ENCODE results near the gene NEDD9.

NEDD9 gene

DNA sequence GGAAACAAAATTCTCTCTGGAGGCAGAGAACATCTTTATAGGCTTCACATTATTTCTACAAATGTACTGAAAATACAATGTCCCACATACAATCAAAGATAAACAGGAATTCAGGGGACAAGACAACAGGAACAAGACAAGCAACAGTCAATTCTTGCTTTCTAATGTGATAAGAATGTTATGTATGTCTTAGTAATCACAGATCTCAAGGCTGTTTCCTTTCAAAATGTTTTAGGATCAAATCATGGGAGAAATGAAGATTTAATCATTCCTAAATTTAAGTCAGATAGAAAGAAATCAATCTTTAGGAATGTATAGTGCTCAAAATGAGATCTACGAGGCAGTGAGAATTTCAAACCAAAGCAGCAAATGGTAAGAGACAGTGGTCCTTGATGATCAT is 32.1 kb downstream of the NEDD9 start:
- DNase-seq, result no peak

DNA sequence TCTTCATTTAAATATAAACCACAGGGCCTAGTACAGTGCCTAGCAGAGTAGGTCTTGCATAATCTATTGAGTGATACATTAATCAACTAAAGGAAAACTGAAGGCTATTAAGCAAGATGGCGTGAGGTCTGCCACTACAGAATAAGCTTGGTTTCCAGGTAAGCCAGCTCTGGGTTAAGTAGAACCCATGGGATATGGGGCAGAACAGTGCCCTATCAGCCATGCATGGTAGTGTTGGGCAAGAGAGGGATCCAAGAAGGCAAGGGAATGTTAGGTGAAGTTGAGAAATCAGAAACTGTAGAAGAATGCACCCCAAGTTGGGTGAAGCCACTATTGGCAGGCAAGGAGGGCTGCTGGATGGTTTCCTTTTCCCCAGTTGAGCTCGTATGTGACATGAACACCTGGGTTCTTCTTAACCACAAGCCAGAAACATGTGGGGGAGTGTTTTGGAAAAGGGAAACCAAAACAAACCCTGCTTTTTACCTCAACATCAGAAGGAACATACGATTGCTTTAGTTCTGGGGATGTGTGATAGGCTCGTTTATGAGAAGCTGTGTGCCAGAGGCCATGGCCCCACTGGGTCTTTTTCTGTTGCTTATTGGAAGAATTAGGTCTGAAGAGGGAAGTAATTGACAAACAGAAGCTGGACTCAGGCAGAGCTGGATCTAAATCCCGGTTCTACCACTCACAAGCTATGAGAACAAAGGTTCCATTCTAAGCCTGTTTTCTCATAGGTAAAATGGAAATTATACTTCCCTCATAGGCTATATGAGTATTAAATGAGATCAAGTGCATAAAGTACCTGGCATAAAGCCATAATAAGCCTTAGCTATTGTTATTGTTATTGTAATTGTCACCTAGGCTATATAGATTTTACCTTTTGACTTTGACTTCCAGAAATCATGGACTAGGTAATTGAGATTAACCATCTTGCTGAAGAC is 33.5 kb downstream of the NEDD9 start:
- no peak for DNase-seq

DNA sequence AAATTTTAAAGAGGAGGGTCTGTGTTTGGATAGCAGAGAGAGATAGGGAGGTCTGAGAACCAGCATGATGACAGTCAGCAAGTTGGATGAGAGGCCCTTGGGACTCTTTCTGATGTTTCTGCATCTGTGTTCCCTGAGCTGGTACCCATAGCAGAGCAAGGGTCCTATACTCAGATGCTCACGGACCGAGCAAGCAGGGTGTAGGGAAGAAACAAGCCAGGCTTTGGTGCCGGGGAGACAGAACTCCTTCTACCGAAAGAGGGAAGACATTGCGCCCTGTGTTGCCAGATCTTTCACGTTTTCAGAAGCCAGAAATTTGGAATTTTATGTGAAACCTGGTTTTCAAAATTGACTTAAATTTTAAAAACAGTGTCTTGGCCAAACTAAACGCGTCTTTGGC is 34.6 kb downstream of the NEDD9 start:
- DNase-seq, result no peak

DNA sequence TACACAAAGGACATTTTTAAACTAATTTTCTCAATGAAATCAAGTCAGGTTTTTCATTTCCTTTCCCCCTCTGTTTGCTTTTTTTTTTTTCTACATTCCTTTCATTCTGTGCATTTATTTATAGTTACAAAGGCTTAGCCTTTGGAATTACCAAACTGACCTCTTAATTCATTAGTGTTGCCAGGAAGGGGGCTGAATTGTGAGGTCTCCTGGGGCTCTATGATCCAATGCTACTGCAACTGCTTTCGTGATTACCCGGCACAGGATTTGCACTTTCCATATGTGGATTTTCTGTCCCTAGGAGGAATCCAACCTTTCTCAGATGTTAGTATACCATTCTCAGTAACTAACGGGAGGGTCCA is 35.3 kb downstream of the NEDD9 start:
- DNase-seq, result no peak

DNA sequence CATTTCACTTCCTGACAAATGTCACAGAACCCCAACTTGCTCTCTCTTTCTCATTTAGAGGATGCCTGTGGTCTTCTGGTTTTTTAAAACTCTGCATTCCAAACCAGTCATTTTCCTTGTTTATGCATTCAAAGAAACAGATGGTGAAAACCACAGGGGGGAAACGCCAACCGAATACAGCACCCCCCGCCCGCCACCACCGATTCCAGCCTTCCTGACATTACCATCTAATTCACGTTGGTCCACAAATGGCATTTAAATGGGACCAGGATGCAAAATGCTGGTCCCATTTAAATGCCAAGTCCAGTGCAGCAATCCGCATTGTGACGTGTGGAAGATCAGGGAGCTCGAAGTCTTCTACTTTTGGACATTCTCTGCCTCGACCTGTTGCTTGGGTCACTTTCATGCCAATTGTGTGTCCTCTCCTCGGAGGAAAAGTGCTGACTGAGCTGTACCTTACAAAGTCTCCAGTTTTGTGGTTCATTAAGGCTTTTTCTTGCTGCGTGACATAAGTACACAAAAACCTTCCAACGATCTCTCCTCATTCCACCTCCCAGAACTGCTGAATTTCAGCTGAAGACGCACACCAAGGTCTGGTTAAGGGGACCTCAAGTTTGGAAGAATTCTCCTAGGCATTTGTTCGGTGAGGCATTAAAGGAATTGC is 35.8 kb downstream of the NEDD9 start:
- DNase-seq, result no peak

DNA sequence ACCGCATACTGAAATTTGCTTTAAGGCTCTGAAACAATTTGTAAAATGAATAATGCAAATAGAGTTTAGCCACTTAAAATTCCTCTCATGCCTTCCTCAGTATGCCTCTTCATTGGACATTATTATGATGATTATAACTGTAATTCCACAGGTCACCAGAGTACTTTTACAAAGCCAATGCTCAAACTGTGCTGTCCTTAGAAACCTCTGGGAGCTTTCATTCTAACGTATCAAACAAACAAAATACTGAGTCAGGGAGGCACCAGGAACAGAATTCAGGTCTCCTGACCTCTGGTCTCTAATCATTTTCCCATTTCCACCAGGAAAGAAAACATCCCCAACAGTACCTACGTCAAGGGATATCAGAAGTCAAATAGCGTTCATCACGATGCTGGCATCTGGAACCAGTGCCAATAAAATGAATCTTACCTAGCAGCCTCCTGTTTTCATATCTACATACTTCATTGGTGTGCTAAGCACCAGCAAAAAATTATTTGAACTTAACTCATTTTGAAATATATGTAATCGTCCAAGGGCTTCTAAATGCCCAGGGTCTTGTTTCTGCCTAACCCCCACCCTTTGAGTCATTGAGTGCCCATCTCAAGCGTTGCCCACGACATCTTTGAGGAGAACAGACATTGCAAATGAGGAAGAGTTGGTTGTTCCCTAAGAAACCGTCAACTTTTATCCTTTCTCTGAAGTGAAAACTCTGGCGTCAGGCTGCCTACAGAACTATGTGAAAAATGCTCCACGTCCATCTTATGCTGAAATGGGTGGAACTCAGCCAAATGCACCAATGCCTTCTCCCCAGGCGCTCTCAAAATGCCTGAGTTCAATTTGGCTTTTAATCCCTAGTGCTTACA is 37.9 kb downstream of the NEDD9 start:
- peak; percentile 18 for DNase-seq

- no peak for DNase-seq
Measured at GRCh38 chr6:11193434-11193833, 39.0 kb downstream of the NEDD9 start.

GRCh38 chr6:11192167-11192566 is 40.3 kb downstream of the NEDD9 start:
- no peak for DNase-seq

- no peak for DNase-seq
Measured at GRCh38 chr6:11190625-11191245, 41.7 kb downstream of the NEDD9 start.

DNA sequence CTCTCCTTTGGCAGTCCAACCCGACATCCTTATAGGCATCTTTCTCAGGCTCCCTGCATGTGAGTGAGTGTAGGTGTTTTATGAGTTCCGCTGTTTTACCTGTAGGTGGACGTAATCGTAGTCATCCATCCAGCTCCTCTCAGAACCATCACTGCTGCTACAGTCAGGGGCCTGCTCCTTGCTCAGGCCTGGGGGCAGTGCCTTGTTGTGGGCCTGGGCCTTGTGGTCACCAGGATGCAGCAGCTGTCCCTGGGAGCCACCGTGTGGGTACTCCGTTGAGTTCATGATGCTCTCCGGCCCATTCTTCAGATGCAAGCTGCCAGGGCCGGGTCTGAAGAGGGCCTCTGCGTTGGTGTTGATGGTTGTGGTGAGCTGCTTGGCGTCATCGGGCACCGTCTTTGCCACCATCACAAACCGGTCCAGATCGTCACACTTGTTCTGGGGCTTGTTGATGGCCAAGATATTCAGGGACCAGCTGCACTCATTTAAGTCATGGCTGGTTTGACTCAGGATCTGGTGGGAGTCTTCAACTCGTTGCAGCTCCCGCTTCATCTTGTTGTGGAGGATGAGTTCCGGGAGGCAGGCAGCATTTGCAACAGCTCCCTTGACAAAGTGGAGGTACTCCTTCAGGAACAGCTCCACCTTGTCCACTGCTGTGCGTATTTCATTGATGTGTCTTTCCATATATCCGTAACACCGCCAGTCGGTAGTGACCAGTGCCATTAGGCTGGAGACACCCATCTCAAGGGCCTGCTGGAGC is 42.4 kb downstream of the NEDD9 start:
- no peak for DNase-seq

DNA sequence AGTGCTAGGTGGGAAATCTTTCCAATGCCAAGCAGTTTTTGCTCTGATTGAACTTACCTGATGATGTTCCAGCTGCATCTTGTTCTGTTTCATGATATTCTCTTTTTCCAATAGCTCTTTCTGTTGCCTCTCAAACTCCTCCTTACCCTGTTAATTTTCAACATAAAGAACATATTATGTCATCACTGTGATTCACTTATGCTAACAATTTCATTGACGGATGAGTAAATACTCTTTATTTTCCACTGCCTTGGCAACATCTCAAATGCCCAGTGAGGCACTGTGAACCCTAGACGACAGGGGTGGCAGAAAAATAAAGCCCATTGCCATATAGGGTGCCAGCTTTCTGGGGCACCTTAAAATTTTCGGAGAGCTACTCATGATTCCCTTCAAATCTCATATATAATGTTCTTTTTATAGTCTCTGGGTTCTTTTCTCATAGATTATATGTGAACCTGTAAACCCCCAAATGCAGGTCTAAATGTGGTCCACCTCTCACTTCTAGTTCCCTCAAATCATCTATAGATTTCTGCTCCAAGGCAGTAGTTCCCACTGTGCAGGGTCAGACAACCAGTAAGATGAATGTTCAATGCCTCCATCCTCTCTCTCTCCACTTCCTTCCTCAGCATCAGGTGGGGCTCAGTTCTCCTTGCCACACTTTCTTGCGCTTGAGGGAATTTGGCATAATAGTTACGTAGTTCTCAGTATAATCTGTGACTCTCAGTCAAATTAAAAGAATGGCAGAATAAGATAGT is 44.1 kb downstream of the NEDD9 start:
- no peak for DNase-seq

DNA sequence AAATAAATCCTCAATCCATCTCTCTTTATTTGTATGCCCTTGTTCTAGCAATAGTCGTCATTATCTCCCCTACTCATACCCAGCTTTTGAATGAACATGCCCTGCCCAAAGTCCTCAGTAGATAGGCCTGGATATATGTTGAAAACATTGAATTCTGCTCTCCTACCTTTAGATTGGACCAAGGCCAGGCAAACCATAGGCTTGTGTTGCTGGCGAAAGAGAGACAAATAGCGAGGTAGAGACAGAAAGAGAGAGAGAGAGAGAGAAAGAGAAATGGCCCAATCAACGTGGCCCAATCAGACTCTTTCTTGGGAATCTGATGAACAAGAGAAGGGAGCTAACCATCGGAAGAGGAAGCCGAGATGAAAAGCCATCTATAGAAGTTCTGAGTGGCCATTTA is 45.2 kb downstream of the NEDD9 start:
- DNase-seq, result no peak

DNA sequence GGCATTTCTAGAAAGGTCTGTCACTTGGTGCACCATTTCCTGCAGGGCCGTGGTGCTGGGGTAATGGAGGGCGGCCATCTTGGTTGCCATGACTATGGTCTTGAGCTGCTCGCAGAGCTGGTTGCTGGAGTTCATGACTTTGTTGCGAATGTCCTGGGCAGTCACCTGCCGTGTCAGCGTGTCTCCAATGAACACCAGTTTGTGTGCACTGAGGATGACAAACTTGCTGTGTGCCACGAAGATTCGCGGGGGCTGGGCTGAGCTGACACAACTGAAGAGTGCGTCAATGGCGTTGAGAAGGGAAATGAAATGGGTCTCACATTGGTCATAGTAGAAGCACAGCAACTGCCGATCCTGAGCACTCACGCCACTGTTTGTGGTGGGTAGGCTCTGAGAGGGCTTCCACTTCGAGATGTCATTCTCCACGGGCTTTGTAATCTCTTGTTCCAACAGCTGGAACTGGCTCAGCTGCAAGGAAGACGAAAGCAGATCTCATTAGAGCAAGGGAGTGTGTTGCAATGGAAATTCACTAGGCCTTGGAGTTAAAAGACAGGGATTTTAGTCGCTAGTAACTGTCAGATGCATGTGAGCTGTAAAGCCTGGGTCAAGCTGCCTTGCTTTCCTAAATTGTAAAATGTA is 47.1 kb downstream of the NEDD9 start:
- DNase-seq, result peak; percentile 14

DNA sequence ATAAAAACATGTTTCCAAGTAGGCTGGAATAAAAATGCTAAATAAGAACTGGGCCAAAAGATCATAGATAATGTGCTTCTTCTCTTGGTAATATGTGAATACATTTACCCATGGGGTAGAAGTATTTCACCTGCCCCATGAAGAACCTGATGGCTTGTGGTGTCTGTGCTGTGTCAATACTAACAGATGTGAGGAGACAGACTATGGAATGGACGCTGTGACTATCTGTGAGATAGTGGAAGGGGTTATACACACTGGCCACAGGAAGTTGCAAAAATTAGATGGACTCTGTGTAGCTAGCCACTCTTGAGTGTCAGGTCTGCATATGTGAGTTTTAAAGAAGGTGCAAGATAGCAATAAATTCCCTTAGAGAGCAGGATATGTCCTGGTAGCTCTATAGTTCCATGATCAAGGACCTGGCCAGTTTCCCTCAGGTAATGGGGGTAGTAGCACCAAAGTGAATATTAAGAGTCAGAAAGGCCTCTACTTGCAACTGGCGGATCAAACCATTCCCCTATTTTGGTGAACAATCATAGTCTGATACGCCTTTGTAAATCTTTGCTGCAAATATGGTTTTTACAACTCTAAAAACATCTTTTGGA is 48.6 kb downstream of the NEDD9 start:
- DNase-seq, result no peak

- DNase-seq, result no peak
Measured at GRCh38 chr6:11181478-11182136, 50.9 kb downstream of the NEDD9 start.

- no peak for DNase-seq
Measured at GRCh38 chr6:11179419-11180202, 52.9 kb downstream of the NEDD9 start.

GRCh38 chr6:11179088-11179418 is 53.4 kb downstream of the NEDD9 start:
- DNase-seq, result peak; percentile 25

DNA sequence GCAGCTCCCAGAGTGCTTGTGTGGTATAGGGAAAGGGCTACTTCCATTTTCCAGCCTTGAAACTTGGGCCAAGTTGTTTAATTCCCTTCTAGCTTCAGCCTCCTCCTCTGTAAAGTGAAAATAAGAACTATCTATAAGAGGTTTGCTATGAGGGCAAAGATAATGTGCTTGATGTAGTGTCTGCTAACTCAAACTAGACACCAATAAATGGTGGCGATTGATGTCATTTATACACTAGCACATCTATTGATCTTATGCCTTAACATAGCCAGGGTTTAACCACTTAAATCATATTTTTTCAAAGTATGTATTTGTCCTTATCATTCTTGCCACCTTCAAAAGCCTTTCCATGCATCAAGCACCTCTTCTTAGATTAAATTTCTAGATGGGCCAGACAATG is 55.2 kb downstream of the NEDD9 start:
- no peak for DNase-seq

- DNase-seq, result no peak
Measured at GRCh38 chr6:11174242-11174611, 58.2 kb downstream of the NEDD9 start.

All from NCI-H82 (cell line).